ENCODE data around the gene PBRM1. TPM values are rescaled to one million over a fixed set of nuclear protein-coding genes. Genes with fewer than 3 reads are reported as not detected.

Gene PBRM1
- total RNA-seq, 1 donor from 2014 or later, result 88.6 TPM

DNA sequence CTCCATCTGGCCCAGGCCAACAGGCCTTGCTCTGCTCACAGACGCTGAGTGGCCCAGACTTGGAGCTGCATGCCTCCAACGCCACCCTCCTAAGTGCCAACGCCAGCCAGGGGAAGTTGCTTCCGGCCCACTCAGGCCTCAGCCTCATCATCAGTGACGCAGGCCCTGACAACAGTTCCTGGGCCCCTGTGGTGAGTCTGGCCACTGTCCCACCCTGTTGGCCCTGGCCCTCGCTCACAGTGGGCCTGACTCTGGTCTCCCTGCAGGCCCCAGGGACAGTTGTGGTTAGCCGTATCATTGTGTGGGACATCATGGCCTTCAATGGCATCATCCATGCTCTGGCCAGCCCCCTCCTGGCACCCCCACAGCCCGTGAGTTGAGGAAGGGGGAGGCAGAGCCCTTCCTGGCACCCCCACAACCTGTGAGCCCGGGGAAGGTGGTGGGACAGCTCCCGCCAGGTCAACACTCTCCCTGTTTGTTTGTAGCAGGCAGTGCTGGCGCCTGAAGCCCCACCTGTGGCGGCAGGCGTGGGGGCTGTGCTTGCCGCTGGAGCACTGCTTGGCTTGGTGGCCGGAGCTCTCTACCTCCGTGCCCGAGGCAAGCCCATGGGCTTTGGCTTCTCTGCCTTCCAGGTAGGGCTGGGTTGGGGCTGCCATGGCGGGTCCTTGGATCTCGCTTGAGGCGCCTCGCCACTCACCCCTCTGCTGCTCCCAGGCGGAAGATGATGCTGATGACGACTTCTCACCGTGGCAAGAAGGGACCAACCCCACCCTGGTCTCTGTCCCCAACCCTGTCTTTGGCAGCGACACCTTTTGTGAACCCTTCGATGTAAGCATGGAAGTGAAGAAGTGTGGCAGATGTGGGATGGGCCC is 162.1 kb downstream of the PBRM1 start:
- DNase-seq (ENCODE audit: extremely low spot score, unreplicated experiment), result no peak
- TF ChIP-seq, protein P1, sequence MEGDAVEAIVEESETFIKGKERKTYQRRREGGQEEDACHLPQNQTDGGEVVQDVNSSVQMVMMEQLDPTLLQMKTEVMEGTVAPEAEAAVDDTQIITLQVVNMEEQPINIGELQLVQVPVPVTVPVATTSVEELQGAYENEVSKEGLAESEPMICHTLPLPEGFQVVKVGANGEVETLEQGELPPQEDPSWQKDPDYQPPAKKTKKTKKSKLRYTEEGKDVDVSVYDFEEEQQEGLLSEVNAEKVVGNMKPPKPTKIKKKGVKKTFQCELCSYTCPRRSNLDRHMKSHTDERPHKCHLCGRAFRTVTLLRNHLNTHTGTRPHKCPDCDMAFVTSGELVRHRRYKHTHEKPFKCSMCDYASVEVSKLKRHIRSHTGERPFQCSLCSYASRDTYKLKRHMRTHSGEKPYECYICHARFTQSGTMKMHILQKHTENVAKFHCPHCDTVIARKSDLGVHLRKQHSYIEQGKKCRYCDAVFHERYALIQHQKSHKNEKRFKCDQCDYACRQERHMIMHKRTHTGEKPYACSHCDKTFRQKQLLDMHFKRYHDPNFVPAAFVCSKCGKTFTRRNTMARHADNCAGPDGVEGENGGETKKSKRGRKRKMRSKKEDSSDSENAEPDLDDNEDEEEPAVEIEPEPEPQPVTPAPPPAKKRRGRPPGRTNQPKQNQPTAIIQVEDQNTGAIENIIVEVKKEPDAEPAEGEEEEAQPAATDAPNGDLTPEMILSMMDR (conservative IDR thresholded peaks at IDR 0.05), result no peak
- Mint-ChIP-seq H3K4me1 (ENCODE audit: unreplicated experiment) (peaks cover 4% of the 10 kb centered on the region), H3K27ac (no peak overlapping the region), H3K36me3 (peaks cover 10% of the 10 kb centered on the region), H3K9me3 (no peaks in the 10 kb centered on the region), H3K27me3 (no peaks in the 10 kb centered on the region), H3K4me3 (no peak overlapping the region)

GRCh38 chr3:52522651-52523251 is 163.0 kb downstream of the PBRM1 start:
- Mint-ChIP-seq H3K27me3 (no peaks in the 10 kb centered on the region), H3K9me3 (no peaks in the 10 kb centered on the region), H3K27ac (no peak overlapping the region), H3K4me1 (ENCODE audit: unreplicated experiment) (peaks cover 4% of the 10 kb centered on the region), H3K4me3 (no peak overlapping the region), H3K36me3 (peaks cover 10% of the 10 kb centered on the region)
- TF ChIP-seq, protein P1 (conservative IDR thresholded peaks at IDR 0.05), result no peak
- DNase-seq (ENCODE audit: extremely low spot score, unreplicated experiment), result no peak

DNA sequence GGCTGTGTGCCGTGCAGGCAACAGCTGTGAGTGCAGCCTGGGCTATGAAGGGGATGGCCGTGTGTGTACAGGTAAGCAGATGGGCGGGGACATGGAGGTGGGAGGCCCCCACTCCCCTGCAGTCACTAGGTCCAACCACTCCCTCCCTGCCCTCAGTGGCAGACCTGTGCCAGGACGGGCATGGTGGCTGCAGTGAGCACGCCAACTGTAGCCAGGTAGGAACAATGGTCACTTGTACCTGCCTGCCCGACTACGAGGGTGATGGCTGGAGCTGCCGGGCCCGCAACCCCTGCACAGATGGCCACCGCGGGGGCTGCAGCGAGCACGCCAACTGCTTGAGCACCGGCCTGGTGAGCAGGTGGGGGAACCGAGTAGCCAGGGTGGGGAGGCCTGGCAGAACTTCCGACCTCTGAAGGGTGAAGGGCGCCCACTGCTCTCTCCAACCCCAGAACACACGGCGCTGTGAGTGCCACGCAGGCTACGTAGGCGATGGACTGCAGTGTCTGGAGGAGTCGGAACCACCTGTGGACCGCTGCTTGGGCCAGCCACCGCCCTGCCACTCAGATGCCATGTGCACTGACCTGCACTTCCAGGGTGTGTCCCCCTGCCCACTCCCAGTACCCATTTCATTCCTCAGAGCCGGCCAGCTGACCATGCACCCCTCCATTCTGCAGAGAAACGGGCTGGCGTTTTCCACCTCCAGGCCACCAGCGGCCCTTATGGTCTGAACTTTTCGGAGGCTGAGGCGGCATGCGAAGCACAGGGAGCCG is 163.6 kb downstream of the PBRM1 start:
- H3K27me3 Mint-ChIP-seq, result no peaks in the 10 kb centered on the region
- DNase-seq (ENCODE audit: extremely low spot score, unreplicated experiment), result no peak

DNA sequence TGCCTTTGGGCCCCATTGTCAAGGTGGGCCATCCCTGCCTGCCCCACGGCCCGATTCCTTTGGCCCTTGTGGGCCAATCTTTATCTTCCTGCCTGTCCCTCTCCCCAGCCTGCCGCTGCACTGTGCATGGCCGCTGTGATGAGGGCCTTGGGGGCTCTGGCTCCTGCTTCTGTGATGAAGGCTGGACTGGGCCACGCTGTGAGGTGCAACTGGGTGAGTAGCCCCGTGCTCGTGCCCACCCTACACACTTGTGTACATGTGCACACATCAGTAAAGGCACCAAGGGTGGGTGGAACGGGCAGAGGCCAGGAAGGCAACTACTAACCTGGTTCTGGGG is 164.3 kb downstream of the PBRM1 start:
- no peaks in the 10 kb centered on the region for H3K27me3 Mint-ChIP-seq
- no peaks in the 10 kb centered on the region for H3K9me3 Mint-ChIP-seq
- TF ChIP-seq, protein P1 (conservative IDR thresholded peaks at IDR 0.05), result no peak
- H3K36me3 Mint-ChIP-seq, result peaks cover 10% of the 10 kb centered on the region
- H3K27ac Mint-ChIP-seq, result no peak overlapping the region
- peaks cover 4% of the 10 kb centered on the region for H3K4me1 Mint-ChIP-seq (ENCODE audit: unreplicated experiment)
- H3K4me3 Mint-ChIP-seq, result no peak overlapping the region
- no peak for DNase-seq (ENCODE audit: extremely low spot score, unreplicated experiment)

More for the DNA sequence above, 163.6 kb downstream of the PBRM1 start:
- Mint-ChIP-seq H3K4me1 (ENCODE audit: unreplicated experiment) (peaks cover 4% of the 10 kb centered on the region), H3K4me3 (no peak overlapping the region), H3K27ac (no peak overlapping the region), H3K36me3 (peaks cover 10% of the 10 kb centered on the region), H3K9me3 (no peaks in the 10 kb centered on the region)
- TF ChIP-seq, protein P1 (conservative IDR thresholded peaks at IDR 0.05), result no peak

- no peak overlapping the region for H3K4me3 Mint-ChIP-seq
- no peaks in the 10 kb centered on the region for H3K27me3 Mint-ChIP-seq
- TF ChIP-seq, protein P1 (conservative IDR thresholded peaks at IDR 0.05), result no peak
- no peaks in the 10 kb centered on the region for H3K9me3 Mint-ChIP-seq
- H3K27ac Mint-ChIP-seq, result no peak overlapping the region
- H3K4me1 Mint-ChIP-seq (ENCODE audit: unreplicated experiment), result peaks cover 3% of the 10 kb centered on the region
- no peak for DNase-seq (ENCODE audit: extremely low spot score, unreplicated experiment)
- peaks cover 10% of the 10 kb centered on the region for H3K36me3 Mint-ChIP-seq
Observed at GRCh38 chr3:52520716-52521487, 164.8 kb downstream of the PBRM1 start.
